Kidney capillary endothelial cell (primary cell): ENCODE results near the gene THUMPD1.
"Not testable (repeated sequence)": the region's sequence is repeated elsewhere in the genome, so short reads cannot be mapped to it uniquely, and the experiment has no call there.

Source experiments
- DNase-seq: peaks from one replicate; pipeline ENCODE4 v3.0.0-alpha.2; 2018; ENCODE audit warnings: low spot score

THUMPD1 gene

GRCh38 chr16:20694096-20694495 is 47.5 kb downstream of the THUMPD1 start:
- DNase-seq: not testable (repeated sequence)

GRCh38 chr16:20689668-20690067 is 52.0 kb downstream of the THUMPD1 start:
- no peak for DNase-seq

GRCh38 chr16:20683812-20684211 is 57.8 kb downstream of the THUMPD1 start:
- DNase-seq: no peak
